Esophagus mucosa (tissue), 1 donor: ENCODE measurements around the gene PSMB5. TPM values are rescaled to one million over a fixed set of nuclear protein-coding genes. Genes with fewer than 3 reads are reported as not detected.
A peak's percentile ranks its signal among the peaks of the same experiment; 100 is the strongest.

Source experiments
- ATAC-seq: fragments of 200-7000 bp; cut with Tn5 transposase; one replicate; pipeline ENCODE4 v1.9.1; 2020
- total RNA-seq: library from RNA; stranded (reverse); gene quantifications from one replicate; pipeline ENCODE4 v1.2.4, GENCODE V29; 2023
- donor health status: DM: yes; HTN: yes; CAD: no.

Gene PSMB5
- 105 TPM for total RNA-seq

DNA sequence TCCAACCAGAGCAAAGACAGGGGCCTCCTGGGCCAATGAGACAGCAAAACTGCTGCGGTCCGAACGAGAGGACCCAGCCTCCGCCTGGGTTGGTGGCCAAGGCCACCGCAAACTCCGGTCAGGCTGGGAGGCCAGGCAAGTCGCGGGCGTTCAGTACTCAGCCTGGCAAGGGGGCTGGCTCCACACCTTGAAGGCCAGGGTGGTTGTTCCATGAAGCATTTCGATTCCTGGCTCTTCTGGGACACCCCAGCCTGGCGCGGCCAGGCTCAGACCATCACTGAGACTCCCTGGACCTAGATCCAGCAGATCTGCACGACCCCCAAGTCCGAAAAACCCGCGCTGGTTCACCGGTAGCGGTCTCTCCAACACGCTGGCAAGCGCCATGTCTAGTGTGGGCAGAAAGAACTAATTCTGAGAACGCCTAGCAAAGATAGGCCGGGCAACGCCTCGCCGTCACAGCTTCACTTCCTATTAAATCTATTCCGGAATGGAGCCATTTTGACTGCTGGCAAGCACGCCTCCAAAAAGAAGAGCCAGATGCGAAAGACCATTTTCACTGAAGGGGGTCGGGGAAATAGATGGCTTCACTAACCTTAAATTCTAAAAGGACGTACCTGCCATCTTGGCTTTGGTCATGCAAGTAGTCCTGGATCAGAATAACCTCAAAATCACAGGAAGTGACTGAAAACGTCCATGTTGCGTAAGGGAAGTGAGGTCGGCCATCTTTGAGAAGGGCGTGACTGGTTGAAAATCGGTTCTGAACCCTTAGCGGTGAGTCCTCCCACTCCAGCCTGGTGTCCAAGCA is at the start of gene PSMB5:
PSMB5 (minus strand) TSS at position 403 of the 805 bp plus-strand sequence; CDS start at position 384, 19 bp downstream.
- peak; percentile 97 for ATAC-seq

DNA sequence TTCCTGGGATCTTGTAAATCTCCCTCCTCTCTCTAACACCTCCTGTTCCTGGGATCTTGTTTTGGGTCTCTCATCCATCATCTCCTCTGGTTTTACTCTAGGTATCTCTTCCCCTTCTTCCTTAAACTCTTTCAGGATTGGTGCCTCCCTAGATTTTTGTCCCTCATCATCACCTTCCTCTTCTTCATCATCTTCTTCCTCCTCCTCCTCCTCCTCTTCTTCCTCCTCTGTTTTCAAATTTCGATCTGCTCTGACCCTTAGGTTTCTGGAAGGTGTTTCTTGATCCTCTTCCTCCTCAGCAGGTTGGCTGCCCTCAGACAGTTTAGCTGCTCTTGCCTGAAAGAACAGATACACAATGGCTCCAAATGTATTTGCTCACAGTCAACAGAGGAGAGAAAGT is 45.8 kb upstream of the PSMB5 start:
- no peak for ATAC-seq

DNA sequence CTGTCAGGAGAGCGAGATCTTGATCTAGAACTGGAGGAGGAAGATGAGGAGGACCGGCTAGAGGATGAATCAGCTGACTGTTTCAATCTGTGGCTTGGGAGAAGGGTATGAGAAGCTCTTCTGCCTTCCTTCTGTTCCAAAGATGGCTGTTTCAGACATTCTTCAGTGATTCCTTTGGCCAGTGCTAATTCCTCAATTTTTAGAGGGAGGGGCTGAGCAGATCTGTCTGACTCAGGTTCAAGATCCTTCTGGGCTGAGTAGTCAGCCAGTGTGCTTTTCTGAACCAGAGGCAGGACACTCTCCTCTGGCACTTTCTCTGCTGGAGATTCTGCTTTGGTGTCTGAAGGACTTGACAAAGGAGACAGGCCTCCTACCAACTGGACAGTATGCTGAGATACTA is 45.0 kb upstream of the PSMB5 start:
- ATAC-seq, result no peak

DNA sequence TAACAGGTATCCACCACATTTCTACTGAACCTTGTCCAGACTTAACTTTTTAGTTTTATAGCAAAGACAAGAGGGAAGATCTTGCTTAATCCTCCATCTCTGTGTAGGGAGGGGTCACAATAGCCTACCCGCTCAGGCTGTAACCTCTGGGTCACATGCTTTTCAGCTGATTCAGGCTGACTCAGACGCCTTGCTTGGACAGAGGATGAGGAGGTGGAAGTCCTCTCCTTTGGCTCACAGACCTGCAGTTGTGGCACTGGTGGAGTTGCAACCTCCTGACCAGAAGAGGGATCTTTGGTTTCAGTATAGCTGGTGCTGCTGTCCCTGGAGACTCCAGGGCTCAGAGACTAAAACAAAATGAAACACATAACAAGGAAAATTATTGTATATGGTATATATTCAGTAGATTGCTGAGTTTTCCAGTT is 44.0 kb upstream of the PSMB5 start:
- peak; percentile 97 for ATAC-seq

DNA sequence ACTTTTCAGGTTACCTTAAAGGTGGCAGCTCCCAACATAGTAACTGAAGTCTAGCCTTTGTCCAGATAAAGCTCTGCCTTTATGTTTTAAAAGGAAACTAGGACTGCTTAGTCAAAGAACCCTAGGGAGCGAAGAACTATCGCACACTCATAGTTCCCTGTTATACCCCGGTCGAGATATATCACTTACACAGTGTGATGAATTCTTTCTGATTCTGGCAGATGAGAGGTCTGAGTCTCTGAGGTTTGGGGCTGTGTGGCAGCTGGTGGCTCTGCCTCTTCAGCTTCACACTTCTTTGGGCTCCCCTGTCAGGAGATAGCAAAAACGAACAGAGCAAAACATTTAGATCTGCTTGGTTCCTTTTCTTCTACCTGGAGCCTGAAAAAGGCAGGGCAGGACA is 43.3 kb upstream of the PSMB5 start:
- no peak for ATAC-seq

DNA sequence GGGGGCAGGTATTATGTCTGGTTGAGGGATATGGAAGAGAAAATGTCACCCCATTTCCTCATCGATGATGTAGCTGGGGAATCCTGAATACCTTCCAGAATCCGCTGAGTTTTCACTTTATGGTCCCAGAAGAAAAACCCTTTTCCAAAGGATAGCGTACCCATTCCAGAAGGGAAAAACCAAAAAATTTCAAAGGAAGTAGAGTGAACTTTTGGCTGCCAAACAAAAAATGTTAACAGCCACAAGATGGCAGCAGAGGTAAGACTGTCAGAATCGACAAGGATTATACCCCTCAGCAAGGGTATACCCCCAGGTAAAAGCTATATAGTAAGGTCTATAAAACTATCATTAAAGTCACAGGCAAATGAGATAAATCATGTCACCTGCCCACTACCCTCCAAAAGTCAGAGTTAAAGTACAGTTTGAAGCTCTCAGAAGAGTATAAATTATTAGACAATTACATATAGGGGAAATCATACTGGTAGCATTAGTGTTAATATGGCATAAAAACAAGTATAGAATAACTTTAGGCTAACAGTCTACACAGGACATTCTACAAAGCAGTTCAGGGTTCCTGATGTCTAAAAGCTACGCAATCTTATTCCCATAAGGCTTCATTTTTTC is 42.2 kb upstream of the PSMB5 start:
- ATAC-seq, result no peak

DNA sequence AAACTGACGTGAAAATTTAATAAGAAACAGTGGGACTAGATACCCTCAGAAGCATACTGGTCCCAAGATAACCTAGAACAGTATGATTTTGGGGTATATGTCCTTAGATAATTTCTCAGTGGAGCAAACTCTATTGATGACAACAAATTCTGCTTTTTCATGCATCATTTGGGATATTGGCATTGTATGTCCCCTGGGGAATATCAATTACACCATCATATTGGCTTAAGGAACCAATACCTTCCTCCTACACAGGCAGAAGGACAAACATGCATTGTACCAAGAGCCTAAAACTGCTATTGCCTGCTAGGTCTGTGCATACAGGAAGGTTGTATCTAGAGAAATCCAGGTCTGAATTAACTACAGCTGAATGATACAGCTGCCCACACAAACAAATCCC is 40.2 kb upstream of the PSMB5 start:
- no peak for ATAC-seq

DNA sequence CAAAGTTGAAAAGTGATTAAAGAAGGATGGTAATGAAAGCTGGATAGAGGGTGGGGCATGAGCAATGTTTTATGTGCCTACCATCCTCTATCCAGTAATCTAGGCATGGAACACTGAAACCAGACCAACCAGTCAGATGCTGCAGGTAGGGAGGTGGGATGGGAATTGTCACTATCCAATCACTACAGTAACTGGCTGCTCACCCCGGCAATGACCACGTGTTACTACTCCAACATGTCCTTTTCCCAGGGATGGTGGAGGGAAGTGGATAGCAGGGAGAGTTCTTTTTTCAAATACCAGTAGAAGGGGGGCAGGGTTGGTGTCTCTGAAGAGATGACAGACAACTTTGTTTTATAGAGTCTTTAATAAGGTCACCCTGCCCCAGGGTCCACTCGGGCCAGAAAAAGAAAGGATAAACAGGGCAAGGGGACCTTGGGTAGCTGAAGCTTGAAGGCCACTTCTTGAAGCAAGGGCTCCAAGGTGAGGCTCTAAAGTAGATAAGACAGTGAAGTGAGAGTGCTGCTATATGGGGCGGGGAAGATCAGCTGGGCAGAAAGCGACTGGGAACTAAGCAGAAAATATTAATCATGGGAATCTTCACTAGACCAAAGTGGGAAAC is 37.3 kb upstream of the PSMB5 start:
- ATAC-seq, result peak; percentile 76

DNA sequence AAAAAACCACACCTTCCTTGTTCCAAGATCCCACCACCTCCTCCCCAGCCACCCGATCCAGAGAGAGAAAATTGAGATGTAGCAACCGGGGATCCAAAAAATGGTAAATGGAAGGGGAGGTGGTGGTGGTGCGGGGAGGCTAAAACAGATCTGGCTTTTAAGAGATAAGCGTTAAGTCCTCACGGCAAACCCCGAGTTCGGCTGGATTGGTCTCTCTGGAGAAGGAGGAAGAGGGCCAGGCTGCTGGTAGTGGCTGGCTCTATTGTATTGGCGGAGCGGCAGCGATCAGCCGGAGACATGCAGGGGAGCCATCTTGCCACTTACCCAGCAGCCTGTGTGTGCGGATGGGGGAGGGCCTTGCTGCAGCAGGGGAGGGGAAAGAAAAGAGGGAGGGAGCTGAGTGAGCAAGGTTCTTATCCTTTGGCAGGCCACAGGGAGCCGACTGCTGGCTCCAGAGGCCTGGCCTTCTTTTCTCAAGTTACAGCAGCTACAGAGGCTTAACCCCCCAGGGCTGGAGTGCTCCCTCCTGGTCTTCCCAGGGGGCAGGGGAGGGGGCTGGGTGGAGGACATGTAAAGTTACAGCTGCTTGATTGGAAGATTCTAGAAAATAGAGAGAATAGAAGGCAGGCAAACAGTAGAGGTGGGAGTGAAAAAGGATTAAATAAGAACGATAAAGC is 36.7 kb upstream of the PSMB5 start:
- ATAC-seq, result peak; percentile 82

DNA sequence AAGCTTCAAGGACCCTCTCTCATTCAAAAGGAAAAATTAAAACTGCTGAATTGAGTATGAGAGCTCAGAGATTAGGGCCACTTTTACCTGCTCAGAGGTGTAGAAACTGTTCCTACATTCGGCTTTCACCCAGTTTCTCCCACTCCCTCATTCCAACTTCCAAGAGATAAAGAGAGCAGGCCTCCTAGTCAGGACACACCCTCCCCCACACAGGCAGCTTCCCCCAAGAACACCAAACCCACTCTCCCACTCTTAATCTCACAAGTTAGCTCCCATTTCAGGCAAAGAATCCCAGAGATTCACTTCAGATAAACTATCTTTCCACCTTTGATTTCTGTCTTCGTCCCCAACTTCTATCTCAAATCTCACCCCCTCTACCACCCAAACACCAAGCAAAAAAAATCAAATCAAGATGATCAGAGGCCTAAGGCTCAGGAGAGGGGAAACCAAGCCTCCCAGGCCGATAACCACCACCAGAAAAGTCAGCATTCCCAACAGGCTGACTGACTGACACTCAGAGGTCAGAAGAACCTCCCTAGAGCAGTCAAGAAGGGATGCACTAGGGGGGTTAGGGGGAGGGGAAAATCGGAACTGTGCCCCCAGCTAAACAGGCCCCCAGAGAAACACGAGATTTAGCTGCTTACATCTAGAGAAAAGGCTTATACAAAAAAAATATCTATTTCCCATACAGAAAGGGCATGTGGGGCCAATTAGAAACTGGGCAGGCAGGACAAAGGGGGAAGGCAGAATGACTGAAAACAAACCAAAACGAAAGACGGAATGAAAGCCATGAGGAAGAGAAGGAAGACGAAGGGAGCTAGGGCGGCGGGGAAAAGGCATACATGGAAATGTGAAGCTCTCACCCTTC is 35.8 kb upstream of the PSMB5 start:
- no peak for ATAC-seq

DNA sequence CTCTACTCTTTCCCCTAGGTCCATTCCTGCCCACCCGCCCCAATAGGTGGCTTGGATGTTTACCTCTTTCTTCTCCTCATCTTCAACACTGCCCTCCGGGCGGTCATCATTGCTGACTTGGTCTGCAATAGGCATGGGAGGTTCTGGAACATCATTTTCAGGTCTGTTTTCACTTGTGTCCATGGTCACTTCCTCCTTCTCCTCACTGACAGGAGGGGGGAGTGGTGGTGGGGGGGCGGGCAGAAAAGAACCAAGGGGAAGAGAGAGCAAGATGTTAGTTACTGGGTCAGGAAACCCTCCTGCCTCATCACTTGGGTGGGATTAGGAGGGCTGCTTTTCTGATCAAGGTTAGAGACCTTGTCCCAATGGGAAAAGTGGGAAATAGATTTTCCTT is 34.7 kb upstream of the PSMB5 start:
- ATAC-seq, result no peak

DNA sequence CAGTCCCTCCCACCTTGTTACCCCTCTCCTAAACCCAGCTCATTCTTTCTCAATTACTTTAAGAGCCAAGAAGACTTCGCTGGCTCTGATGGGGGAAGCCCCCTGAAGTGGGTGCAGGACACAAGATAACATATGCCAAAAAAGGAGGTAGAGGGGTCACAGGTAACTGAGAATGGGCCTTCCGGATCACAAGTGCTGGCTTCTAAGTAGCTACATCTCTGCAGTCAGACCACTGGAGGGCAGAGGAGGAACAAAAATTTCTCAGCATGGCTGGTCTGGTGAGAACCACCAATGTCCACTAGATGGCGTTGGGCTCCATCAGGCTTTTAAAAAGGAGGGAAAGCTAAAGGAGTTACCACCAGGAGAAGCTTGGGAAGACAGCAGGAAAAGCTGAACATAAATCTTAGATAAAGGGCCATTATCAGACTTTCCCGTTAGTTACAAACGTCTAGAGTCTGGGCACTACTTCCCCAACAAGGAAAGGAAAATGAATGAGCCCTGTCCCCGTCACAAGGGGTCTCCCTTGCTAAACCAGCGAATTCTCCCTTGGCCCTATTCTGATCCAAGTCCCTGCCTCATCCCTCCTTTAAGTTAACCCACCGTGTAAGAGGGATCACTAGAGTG is 34.2 kb upstream of the PSMB5 start:
- ATAC-seq, result peak; percentile 73

DNA sequence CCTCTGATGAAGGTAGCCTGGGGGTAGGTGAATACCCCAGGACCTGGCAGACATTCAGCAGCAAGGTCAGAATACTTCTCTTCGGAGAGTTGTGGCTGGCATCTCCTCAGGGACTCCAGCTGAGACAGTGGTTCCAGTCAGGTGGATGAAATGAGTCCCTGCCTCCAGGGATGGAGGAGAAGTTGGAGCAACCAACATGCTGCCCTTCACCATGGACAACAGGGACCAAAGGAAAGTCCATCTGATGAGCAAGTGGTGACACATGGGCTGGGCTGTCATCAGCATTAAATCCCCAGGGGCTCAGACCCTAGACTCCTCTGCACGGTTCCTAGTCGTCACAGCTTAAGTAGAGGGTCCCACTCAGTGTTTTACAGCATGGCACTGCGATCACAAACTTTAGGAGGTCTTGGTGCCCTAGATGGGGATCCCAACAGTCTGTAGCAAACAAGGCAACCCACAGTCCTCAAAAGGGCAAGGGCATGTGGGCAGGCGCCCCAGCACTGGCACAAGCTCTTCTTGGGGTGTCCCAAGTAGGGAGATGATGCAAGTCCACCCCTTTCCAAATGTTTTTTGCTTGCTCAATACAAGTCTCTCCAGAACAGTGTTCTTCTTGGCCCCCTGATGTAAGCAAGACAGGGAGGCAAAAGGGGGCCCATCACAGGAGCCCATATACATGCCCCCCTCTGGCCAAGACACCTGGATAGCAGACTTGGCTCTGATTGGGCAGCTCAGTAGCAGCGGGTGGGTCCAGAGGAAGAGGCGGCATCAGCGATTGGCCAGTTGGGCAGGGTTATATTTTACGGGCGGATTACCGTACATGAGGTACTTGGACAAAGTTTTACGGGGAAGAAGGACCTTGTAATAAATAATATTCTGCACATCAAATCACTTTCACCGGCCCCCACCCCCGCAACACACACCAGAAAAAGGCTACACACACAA is 33.4 kb upstream of the PSMB5 start:
- no peak for ATAC-seq

DNA sequence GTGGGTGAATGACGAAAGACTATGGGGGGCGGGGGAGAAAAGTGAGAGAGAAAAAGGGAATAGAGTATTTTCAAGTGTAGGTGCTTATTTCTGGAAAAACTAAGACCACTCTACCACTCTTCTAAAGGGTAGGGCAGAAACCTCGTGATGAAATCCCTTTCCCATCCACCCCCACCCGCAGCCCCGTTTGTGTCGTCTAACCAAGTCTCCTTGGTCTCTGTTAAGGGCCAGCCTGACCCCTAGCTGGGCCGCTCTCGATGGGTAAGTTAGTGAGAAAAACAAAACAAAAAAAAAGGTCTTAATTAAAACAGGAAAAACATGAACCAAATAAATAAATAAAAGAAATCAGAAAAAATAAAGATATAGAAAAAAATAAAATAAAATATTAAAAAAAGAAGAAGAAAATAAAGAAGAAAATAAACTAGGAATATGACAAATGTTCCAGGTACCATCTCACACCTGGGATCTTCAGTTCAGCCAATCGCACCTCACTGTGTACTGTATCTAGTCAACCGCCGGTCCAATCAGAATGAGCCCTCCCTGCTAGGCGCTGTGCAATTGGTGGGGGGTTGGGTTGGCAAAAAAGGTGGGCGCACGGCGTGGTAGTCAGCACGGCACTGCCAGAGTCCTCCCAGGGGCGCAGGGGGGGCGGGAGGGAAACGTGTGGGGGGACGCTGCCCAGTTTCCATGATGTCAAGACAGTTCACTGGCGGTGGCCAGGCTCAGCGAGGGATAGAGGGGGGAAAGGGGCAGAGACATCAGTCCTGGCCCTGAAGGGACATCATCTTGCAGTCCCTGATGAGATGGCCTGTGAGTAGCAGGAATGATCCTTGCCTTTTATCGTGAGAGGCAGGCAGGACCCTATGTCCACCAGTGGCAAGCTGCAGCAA is 32.4 kb upstream of the PSMB5 start:
- ATAC-seq, result no peak

DNA sequence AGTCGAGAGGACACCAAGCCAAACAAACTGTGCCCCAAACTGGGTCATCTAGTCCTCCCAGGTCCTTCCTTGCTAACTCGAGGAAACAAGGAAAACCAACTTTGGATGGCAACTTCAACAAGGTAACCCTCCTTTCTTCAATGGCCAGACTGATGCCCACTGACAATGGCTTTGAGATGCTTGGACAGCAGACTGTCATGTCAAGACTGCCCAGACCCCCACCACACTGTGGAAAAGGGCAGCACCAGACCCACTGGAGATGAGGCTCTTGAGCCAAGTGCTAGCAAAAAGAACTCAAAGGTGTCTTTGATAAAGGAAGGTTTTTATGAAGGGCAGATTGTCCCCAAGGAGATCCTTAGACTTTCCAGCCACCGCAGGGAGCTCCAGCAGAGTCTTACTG is 31.7 kb upstream of the PSMB5 start:
- no peak for ATAC-seq

DNA sequence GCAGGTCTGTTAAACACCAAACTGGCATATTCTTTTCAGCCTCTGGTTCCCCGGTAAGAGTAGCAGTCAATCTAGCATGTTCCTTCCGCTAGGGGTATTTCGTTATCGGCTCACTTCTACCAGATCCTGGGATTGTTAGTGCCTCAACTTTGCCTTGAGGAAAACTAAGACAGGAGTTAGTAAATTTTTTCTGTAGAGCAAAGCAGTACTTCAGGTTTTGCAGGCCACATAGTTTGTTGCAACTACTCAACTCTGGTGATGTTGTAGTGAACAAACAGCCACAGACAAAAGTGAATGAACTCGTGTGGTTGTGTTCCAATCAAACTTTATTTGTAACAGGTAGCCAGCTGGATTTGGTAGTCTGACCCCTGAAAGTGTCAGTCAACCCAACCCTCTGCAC is 28.9 kb upstream of the PSMB5 start:
- ATAC-seq, result no peak

DNA sequence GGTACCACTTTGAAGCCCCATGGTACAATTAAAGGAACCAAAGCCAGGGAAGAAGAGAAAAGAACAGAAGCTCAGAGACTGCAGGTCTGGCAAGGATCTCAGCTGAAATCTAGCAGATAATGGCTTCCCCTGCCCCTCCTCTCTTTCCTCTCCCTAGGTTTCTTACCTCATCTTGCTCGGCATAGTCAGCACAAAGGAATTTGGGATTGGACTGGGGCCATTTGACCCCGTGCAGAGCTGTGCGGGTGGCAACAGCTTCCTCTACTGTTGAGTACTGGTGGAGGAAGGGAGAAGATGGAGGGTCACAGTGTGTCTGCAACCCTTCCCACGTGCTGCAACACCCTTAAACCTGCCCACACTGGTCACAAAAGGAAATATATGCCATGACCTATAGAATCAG is 27.3 kb upstream of the PSMB5 start:
- ATAC-seq, result peak; percentile 47

DNA sequence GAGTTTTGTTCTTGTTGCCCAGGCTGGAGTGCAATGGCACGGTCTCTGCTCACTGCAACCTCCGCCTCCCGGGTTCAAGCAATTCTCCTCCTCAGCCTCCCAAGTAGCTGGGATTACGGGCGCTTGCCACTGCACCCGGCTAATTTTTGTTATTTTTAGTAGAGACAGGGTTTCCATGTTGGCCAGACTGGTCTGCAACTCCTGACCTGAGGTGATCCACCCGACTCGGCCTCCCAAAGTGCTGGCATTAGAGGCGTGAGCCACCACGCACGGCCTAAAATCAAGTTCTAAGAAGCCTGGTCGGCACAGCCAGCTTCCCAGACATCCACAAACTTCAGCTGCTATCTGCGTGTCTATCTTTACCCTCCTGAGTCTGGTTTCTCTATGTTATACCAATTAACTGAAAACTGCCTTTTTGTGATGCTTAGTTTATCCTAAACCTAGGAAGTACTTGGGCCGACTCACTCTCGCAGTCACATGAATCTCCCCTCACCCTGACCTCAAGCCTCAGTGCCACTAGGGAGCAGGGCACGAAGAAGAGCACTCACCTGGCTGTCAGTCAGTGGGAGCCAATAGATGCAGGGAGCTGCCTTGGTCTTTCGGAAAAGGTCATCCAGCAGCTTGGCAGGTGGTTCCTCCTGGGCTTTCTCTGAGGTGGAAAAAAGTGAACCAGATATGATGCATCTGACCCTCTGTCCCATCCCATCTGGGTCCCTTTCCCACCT is 26.0 kb upstream of the PSMB5 start:
- ATAC-seq, result no peak
